ENCODE data around the gene PSMD4. TPM values are rescaled to one million over a fixed set of nuclear protein-coding genes. Genes with fewer than 3 reads are reported as not detected.

PSMD4 gene
- 252 and 275 TPM in 2 replicates for total RNA-seq

GRCh38 chr1:151254217-151255213 is at the start of gene PSMD4:
Gene PSMD4 (plus strand): TSS chr1:151254734. CDS start chr1:151254783, 49 bp downstream.

GRCh38 chr1:151281969-151282882 is 27.7 kb downstream of the PSMD4 start, which contains the start of gene ZNF687:
Gene ZNF687 (plus strand): TSS chr1:151282299. CDS start chr1:151286292, 3,993 bp downstream.

Other genes starting within 250 kb of the PSMD4 start
- 6.4 and 6.6 TPM in 2 replicates for gene MINDY1, start 247.8 kb upstream of the PSMD4 start, total RNA-seq
- gene PRUNE1, start 246.3 kb upstream of the PSMD4 start, total RNA-seq: 5.5 and 8.1 TPM in 2 replicates
- 0.14 and 0.18 TPM in 2 replicates for gene BNIPL, start 218.1 kb upstream of the PSMD4 start, total RNA-seq
- gene C1orf56, start 207.0 kb upstream of the PSMD4 start, total RNA-seq: 0.85 and 2.2 TPM in 2 replicates
- 38.3 and 42.8 TPM in 2 replicates for gene CDC42SE1, start 195.1 kb upstream of the PSMD4 start, total RNA-seq
- 3.0 and 3.1 TPM in 2 replicates for gene MLLT11, start 194.3 kb upstream of the PSMD4 start, total RNA-seq
- 15.2 and 19.6 TPM in 2 replicates for gene GABPB2, start 184.0 kb upstream of the PSMD4 start, total RNA-seq
- gene SEMA6C, start 108.1 kb upstream of the PSMD4 start, total RNA-seq: 0.43 and 1.0 TPM in 2 replicates
- gene TNFAIP8L2, start 98.1 kb upstream of the PSMD4 start, total RNA-seq: not detected in 2 replicates
- 6.5 and 7.2 TPM in 2 replicates for gene LYSMD1, start 88.8 kb upstream of the PSMD4 start, total RNA-seq
- 28.6 and 33.4 TPM in 2 replicates for gene SCNM1, start 88.6 kb upstream of the PSMD4 start, total RNA-seq
- not detected in 2 replicates for gene TMOD4, start 78.8 kb upstream of the PSMD4 start, total RNA-seq
- gene VPS72, start 64.5 kb upstream of the PSMD4 start, total RNA-seq: 37.0 and 40.6 TPM in 2 replicates
- gene PIP5K1A, start 56.2 kb upstream of the PSMD4 start, total RNA-seq: 54.5 and 60.6 TPM in 2 replicates
- gene ZNF687, start 27.6 kb downstream of the PSMD4 start, total RNA-seq: 7.0 and 7.9 TPM in 2 replicates
- 32.0 and 38.9 TPM in 2 replicates for gene PI4KB, start 72.7 kb downstream of the PSMD4 start, total RNA-seq
- 26.0 and 30.9 TPM in 2 replicates for gene RFX5, start 92.5 kb downstream of the PSMD4 start, total RNA-seq
- gene SELENBP1, start 118.0 kb downstream of the PSMD4 start, total RNA-seq: 43.2 and 75.7 TPM in 2 replicates
- 426 and 520 TPM in 2 replicates for gene PSMB4, start 144.8 kb downstream of the PSMD4 start, total RNA-seq
- gene POGZ, start 204.8 kb downstream of the PSMD4 start, total RNA-seq: 9.5 and 15.4 TPM in 2 replicates